ENCODE results near the gene TEC. TPM values are rescaled to one million over a fixed set of nuclear protein-coding genes. Genes with fewer than 3 reads are reported as not detected.
"Not testable (repeated sequence)": the region's sequence is repeated elsewhere in the genome, so short reads cannot be mapped to it uniquely, and the experiment has no call there.

TEC gene
- total and polyA plus RNA-seq, 2 donors, result 2.9 to 4.2 TPM

DNA sequence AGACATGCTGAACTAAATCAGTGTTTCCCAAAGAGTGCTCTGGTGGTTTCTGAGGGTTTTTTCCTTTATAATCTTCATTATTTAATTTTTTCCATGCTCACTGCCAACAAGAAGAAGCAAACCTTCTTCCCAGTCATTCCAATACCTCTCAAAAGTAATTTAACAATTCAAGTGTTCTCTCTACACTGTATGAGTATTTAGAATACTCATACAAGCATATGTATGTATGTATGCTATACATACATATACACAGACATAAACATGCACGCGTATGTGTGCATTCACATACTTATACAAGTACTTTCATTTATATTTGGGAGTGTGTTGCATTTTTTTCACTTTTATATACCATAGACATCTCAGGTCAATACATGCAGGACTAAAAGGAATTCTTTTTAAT, 81.2 kb downstream of the TEC start:
- no peak overlapping the region for H3K4me3 ChIP-seq (ENCODE audit: low read length in 2 of 2)
- 98% methylated on average over 2 of the region's 2 CpGs for WGBS
- H3K9me3 ChIP-seq (ENCODE audit: control insufficient read depth in 2 of 2, insufficient read depth in 1 of 2, low read length in 1 of 2), result no peaks in the 10 kb centered on the region
- no peaks in the 10 kb centered on the region for H3K27me3 ChIP-seq (ENCODE audit: control insufficient read depth in 2 of 2, insufficient read depth in 1 of 2, low read length in 1 of 2)
- DNase-seq (ENCODE audit: low read depth in 6 of 9, low spot score in 9 of 9), result no peak
- no peaks in the 10 kb centered on the region for H3K36me3 ChIP-seq (ENCODE audit: control insufficient read depth in 2 of 2, insufficient read depth in 2 of 2, low read length in 1 of 2)
- H3K4me1 ChIP-seq (ENCODE audit: control insufficient read depth in 2 of 2, insufficient read depth in 2 of 2, low read length in 2 of 2), result no peaks in the 10 kb centered on the region
- no peak overlapping the region for H3K27ac ChIP-seq (ENCODE audit: low read depth in 1 of 2, low read length in 1 of 2)

DNA sequence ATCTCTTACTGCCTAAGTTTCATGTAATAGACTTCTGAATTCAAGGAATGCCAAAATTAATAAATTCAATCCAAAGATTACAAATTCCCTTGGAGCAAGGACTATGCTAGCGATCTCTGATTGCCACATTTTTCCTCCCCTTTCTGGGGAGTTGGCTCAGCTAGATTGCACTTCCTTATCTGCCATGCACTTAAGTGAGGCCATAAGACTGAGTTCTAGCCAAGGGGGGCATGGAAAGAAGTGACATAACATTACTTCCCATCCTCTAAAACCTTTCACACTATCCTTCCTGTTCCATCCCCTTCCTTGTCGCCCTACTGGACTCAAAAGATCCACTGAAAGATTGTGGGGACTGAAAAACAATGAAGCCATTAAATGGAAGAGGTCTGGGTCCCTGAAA, 81.8 kb downstream of the TEC start:
- Histone ChIP-seq H3K36me3 (ENCODE audit: control insufficient read depth in 2 of 2, insufficient read depth in 2 of 2, low read length in 1 of 2) (no peaks in the 10 kb centered on the region), H3K9me3 (ENCODE audit: control insufficient read depth in 2 of 2, insufficient read depth in 1 of 2, low read length in 1 of 2) (no peaks in the 10 kb centered on the region), H3K27me3 (ENCODE audit: control insufficient read depth in 2 of 2, insufficient read depth in 1 of 2, low read length in 1 of 2) (no peaks in the 10 kb centered on the region), H3K4me1 (ENCODE audit: control insufficient read depth in 2 of 2, insufficient read depth in 2 of 2, low read length in 2 of 2) (no peaks in the 10 kb centered on the region), H3K4me3 (ENCODE audit: low read length in 2 of 2) (no peak overlapping the region), H3K27ac (ENCODE audit: low read depth in 1 of 2, low read length in 1 of 2) (no peak overlapping the region)
- no peak for DNase-seq (ENCODE audit: low read depth in 6 of 9, low spot score in 9 of 9)
- 95% methylated on average over 2 of the region's 2 CpGs for WGBS

- not testable (repeated sequence) for H3K4me3 ChIP-seq (ENCODE audit: low read length in 2 of 2); H3K27me3 ChIP-seq (ENCODE audit: control insufficient read depth in 2 of 2, insufficient read depth in 1 of 2, low read length in 1 of 2); H3K4me1 ChIP-seq (ENCODE audit: control insufficient read depth in 2 of 2, insufficient read depth in 2 of 2, low read length in 2 of 2); DNase-seq (ENCODE audit: low read depth in 6 of 9, low spot score in 9 of 9); H3K36me3 ChIP-seq (ENCODE audit: control insufficient read depth in 2 of 2, insufficient read depth in 2 of 2, low read length in 1 of 2); H3K9me3 ChIP-seq (ENCODE audit: control insufficient read depth in 2 of 2, insufficient read depth in 1 of 2, low read length in 1 of 2); H3K27ac ChIP-seq (ENCODE audit: low read depth in 1 of 2, low read length in 1 of 2)
- WGBS, result 97% methylated on average over 3 of the region's 5 CpGs
Observed at GRCh38 chr4:48187066-48187465, 82.6 kb downstream of the TEC start.

DNA sequence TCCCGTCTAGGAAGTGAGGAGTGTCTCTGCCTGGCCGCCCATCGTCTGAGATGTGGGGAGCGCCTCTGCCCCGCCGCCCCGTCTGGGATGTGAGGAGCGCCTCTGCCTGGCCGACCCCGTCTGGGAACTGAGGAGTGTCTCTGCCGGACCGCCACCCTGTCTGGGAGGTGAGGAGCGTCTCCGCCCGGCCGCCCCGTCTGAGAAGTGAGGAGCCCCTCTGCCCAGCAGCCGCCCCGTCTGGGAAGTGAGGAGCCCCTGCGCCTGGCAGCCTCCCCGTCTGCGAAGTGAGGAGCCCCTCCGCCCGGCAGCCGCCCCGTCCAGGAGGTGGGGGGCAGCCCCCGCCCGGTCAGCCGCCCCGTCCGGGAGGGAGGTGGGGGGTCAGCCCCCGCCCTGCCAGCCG, 83.2 kb downstream of the TEC start:
- not testable (repeated sequence) for DNase-seq (ENCODE audit: low read depth in 6 of 9, low spot score in 9 of 9); H3K9me3 ChIP-seq (ENCODE audit: control insufficient read depth in 2 of 2, insufficient read depth in 1 of 2, low read length in 1 of 2); H3K4me1 ChIP-seq (ENCODE audit: control insufficient read depth in 2 of 2, insufficient read depth in 2 of 2, low read length in 2 of 2); H3K36me3 ChIP-seq (ENCODE audit: control insufficient read depth in 2 of 2, insufficient read depth in 2 of 2, low read length in 1 of 2); H3K27me3 ChIP-seq (ENCODE audit: control insufficient read depth in 2 of 2, insufficient read depth in 1 of 2, low read length in 1 of 2); H3K27ac ChIP-seq (ENCODE audit: low read depth in 1 of 2, low read length in 1 of 2); H3K4me3 ChIP-seq (ENCODE audit: low read length in 2 of 2)
- WGBS, result 98% methylated on average over 33 of the region's 33 CpGs

DNA sequence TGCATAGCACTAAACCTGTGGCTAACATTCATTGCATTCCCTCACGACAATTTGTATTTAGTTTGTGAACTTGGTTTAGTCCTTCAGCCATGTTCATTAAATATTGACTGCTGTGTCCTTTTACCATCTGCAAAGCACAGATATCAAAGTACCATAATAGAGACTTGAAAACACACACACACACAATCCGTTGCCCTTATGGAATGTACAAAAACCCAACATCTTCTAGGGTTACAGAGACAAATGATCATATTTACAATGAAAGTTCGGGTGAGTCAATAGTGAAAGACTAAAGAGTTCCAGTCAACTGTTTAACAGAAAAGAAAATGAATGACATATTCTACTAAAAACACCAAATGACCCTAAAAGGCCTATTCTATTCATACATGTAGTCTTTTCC, 84.8 kb downstream of the TEC start:
- Histone ChIP-seq H3K9me3 (ENCODE audit: control insufficient read depth in 2 of 2, insufficient read depth in 1 of 2, low read length in 1 of 2) (no peaks in the 10 kb centered on the region), H3K4me1 (ENCODE audit: control insufficient read depth in 2 of 2, insufficient read depth in 2 of 2, low read length in 2 of 2) (no peaks in the 10 kb centered on the region), H3K27ac (ENCODE audit: low read depth in 1 of 2, low read length in 1 of 2) (no peak overlapping the region), H3K36me3 (ENCODE audit: control insufficient read depth in 2 of 2, insufficient read depth in 2 of 2, low read length in 1 of 2) (no peaks in the 10 kb centered on the region), H3K4me3 (ENCODE audit: low read length in 2 of 2) (no peak overlapping the region), H3K27me3 (ENCODE audit: control insufficient read depth in 2 of 2, insufficient read depth in 1 of 2, low read length in 1 of 2) (no peaks in the 10 kb centered on the region)
- 93% methylated on average over 3 of the region's 3 CpGs for WGBS
- no peak for DNase-seq (ENCODE audit: low read depth in 6 of 9, low spot score in 9 of 9)

DNA sequence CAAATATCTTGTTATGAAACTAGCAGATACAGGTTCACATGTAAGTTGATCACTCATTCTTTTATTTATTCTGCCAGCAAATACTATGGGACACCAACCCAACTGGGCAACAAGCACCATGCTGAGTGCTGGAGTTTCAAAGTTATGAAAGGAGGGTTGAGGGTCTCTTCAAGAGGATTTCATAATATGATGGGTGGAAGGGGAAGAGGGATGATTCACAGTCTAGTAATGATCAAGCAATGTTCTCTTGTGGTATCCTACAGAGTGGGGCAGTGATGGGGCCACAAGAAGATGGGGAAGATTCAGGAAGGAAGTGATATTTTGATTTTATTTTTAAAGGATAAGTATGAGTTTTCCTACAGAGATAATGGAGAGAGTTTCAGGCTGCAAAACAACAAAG, 89.4 kb downstream of the TEC start:
- no peaks in the 10 kb centered on the region for H3K27me3 ChIP-seq (ENCODE audit: control insufficient read depth in 2 of 2, insufficient read depth in 1 of 2, low read length in 1 of 2)
- no peaks in the 10 kb centered on the region for H3K36me3 ChIP-seq (ENCODE audit: control insufficient read depth in 2 of 2, insufficient read depth in 2 of 2, low read length in 1 of 2)
- no peak overlapping the region for H3K27ac ChIP-seq (ENCODE audit: low read depth in 1 of 2, low read length in 1 of 2)
- peaks cover 3 to 14% of the 10 kb centered on the region in 2 donors for H3K4me1 ChIP-seq (ENCODE audit: control insufficient read depth in 2 of 2, insufficient read depth in 2 of 2, low read length in 2 of 2)
- H3K4me3 ChIP-seq (ENCODE audit: low read length in 2 of 2), result no peak overlapping the region
- DNase-seq (ENCODE audit: low read depth in 6 of 9, low spot score in 9 of 9), result no peak
- H3K9me3 ChIP-seq (ENCODE audit: control insufficient read depth in 2 of 2, insufficient read depth in 1 of 2, low read length in 1 of 2), result no peaks in the 10 kb centered on the region

DNA sequence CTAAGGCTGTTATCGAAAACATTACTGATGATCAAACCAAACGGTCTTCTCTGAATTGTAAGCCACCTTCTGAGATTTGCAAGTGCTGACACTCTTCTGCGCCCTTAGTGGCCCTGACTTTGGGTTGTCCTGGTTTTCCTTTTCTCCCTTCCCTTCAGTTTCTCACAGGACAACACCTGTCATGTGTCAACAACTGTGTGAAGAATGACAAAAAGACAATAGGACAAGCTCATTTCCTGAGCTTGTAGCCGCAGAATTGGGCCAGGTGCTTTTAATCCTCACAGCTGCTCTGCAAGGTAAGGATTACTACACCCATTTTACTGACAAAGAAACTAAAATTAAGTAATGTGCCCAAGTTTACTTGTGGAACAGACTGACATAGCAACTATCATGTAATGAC, 90.7 kb downstream of the TEC start:
- Histone ChIP-seq H3K27ac (ENCODE audit: low read depth in 1 of 2, low read length in 1 of 2) (peak overlapping the region; percentile 35 to 55), H3K36me3 (ENCODE audit: control insufficient read depth in 2 of 2, insufficient read depth in 2 of 2, low read length in 1 of 2) (no peaks in the 10 kb centered on the region), H3K4me3 (ENCODE audit: low read length in 2 of 2) (no peak overlapping the region), H3K9me3 (ENCODE audit: control insufficient read depth in 2 of 2, insufficient read depth in 1 of 2, low read length in 1 of 2) (no peaks in the 10 kb centered on the region), H3K27me3 (ENCODE audit: control insufficient read depth in 2 of 2, insufficient read depth in 1 of 2, low read length in 1 of 2) (no peaks in the 10 kb centered on the region), H3K4me1 (ENCODE audit: control insufficient read depth in 2 of 2, insufficient read depth in 2 of 2, low read length in 2 of 2) (peaks cover 3 to 16% of the 10 kb centered on the region in 2 donors)
- peak in 2 of 9 donors; percentile 40 to 67 for DNase-seq (ENCODE audit: low read depth in 6 of 9, low spot score in 9 of 9)
- WGBS, result 46% methylated on average over 4 of the region's 4 CpGs

- no peaks in the 10 kb centered on the region for H3K9me3 ChIP-seq (ENCODE audit: control insufficient read depth in 2 of 2, insufficient read depth in 1 of 2, low read length in 1 of 2)
- H3K27ac ChIP-seq (ENCODE audit: low read depth in 1 of 2, low read length in 1 of 2), result no peak overlapping the region
- peaks cover 3 to 16% of the 10 kb centered on the region in 2 donors for H3K4me1 ChIP-seq (ENCODE audit: control insufficient read depth in 2 of 2, insufficient read depth in 2 of 2, low read length in 2 of 2)
- no peak for DNase-seq (ENCODE audit: low read depth in 6 of 9, low spot score in 9 of 9)
- H3K27me3 ChIP-seq (ENCODE audit: control insufficient read depth in 2 of 2, insufficient read depth in 1 of 2, low read length in 1 of 2), result no peaks in the 10 kb centered on the region
- no peaks in the 10 kb centered on the region for H3K36me3 ChIP-seq (ENCODE audit: control insufficient read depth in 2 of 2, insufficient read depth in 2 of 2, low read length in 1 of 2)
- no peak overlapping the region for H3K4me3 ChIP-seq (ENCODE audit: low read length in 2 of 2)
Observed at GRCh38 chr4:48175806-48176205, 93.8 kb downstream of the TEC start.

DNA sequence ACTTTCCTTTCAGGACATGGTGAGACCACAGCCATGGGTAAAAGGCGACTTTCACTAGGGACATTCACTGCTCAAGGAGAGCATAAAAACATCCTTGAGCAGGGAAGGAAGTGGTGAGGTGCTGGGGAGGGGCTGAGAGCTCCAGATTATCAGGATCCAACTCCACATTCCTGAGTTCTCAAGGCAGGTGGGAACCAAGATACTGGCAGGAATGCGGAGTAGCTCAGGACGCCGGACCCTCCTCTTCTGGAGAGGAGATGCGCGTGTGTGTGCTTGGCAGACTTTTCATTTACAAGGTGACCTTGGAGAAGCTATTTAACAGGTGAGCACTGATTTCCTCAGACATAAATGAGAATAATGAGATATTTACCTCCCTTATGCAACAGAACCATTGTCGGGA, 94.3 kb downstream of the TEC start:
- Histone ChIP-seq H3K27ac (ENCODE audit: low read depth in 1 of 2, low read length in 1 of 2) (no peak overlapping the region), H3K4me1 (ENCODE audit: control insufficient read depth in 2 of 2, insufficient read depth in 2 of 2, low read length in 2 of 2) (peaks cover 3 to 16% of the 10 kb centered on the region in 2 donors), H3K36me3 (ENCODE audit: control insufficient read depth in 2 of 2, insufficient read depth in 2 of 2, low read length in 1 of 2) (no peaks in the 10 kb centered on the region), H3K4me3 (ENCODE audit: low read length in 2 of 2) (no peak overlapping the region), H3K9me3 (ENCODE audit: control insufficient read depth in 2 of 2, insufficient read depth in 1 of 2, low read length in 1 of 2) (no peaks in the 10 kb centered on the region), H3K27me3 (ENCODE audit: control insufficient read depth in 2 of 2, insufficient read depth in 1 of 2, low read length in 1 of 2) (no peaks in the 10 kb centered on the region)
- DNase-seq (ENCODE audit: low read depth in 6 of 9, low spot score in 9 of 9), result no peak
- WGBS, result 76% methylated on average over 7 of the region's 7 CpGs

Data from thymus (tissue), 11 donors.